GM23338 (cell line): ENCODE results near the gene SYNE1.

ENCODE experiments used
- CTCF ChIP-seq, 2 experiments: fragments of 200-600 bp in 1 of 2; sonication (generic) in 1 of 2; conservative IDR thresholded peaks; 2 replicates each; pipeline versions ENCODE4 v1.5.1 to v1.6.1; 2016 to 2017; ENCODE audit warnings: antibody characterized with exemption in 2 of 2, low read depth in 2 of 2, mild to moderate bottlenecking in 2 of 2, moderate library complexity in 1 of 2
- EZH2phosphoT487 ChIP-seq: fragments of 200-600 bp; sonication (generic); IDR thresholded peaks from one replicate; pipeline ENCODE4 v1.8.1; 2018; ENCODE audit warnings: antibody characterized with exemption; ENCODE audit not compliant: unreplicated experiment
- POLR2AphosphoS5 ChIP-seq: IDR thresholded peaks from 2 replicates; pipeline ENCODE4 v1.6.1; 2016; ENCODE audit warnings: antibody characterized with exemption, low read depth
- REST ChIP-seq: IDR thresholded peaks from one replicate; pipeline ENCODE4 v1.6.1; 2018; ENCODE audit warnings: antibody characterized with exemption; ENCODE audit not compliant: unreplicated experiment

- TF ChIP-seq EZH2phosphoT487 (no peak), CTCF (conservative IDR thresholded peaks at IDR 0.05; ENCODE audit: low read depth in 2 of 2) (no peak), POLR2AphosphoS5 (no peak), REST (no peak)
These were observed 318.9 kb downstream of the SYNE1 start for GRCh38 chr6:152318278-152318677.
